NCI-H446 (cell line): ENCODE data around the gene LRRC37A2.
"Not testable (repeated sequence)": the region's sequence is repeated elsewhere in the genome, so short reads cannot be mapped to it uniquely, and the experiment has no call there.

Source experiments
- DNase-seq, 2 experiments: peaks; one replicate each; lab custom pipeline; 2025; lab: John Stamatoyannopoulos, UW

LRRC37A2 gene

GRCh38 chr17:46598344-46598931, 86.2 kb downstream of the LRRC37A2 start:
- not testable (repeated sequence) for DNase-seq

GRCh38 chr17:46600767-46601166, 88.5 kb downstream of the LRRC37A2 start:
- not testable (repeated sequence) for DNase-seq

- not testable (repeated sequence) for DNase-seq
Measured at GRCh38 chr17:46603125-46603524, 90.9 kb downstream of the LRRC37A2 start.
